A375 (cell line): ENCODE data around the gene ANKAR. TPM values are rescaled to one million over a fixed set of nuclear protein-coding genes. Genes with fewer than 3 reads are reported as not detected.

Source experiments
- total RNA-seq: library from RNA; depleted of rRNA; stranded (reverse); fragments of >200 nt; shearing (Covaris generic); gene quantifications from 2 replicates; pipeline ENCODE4 v1.2.3, GENCODE V29; 2014; rRNA removed

ANKAR gene, protein sequence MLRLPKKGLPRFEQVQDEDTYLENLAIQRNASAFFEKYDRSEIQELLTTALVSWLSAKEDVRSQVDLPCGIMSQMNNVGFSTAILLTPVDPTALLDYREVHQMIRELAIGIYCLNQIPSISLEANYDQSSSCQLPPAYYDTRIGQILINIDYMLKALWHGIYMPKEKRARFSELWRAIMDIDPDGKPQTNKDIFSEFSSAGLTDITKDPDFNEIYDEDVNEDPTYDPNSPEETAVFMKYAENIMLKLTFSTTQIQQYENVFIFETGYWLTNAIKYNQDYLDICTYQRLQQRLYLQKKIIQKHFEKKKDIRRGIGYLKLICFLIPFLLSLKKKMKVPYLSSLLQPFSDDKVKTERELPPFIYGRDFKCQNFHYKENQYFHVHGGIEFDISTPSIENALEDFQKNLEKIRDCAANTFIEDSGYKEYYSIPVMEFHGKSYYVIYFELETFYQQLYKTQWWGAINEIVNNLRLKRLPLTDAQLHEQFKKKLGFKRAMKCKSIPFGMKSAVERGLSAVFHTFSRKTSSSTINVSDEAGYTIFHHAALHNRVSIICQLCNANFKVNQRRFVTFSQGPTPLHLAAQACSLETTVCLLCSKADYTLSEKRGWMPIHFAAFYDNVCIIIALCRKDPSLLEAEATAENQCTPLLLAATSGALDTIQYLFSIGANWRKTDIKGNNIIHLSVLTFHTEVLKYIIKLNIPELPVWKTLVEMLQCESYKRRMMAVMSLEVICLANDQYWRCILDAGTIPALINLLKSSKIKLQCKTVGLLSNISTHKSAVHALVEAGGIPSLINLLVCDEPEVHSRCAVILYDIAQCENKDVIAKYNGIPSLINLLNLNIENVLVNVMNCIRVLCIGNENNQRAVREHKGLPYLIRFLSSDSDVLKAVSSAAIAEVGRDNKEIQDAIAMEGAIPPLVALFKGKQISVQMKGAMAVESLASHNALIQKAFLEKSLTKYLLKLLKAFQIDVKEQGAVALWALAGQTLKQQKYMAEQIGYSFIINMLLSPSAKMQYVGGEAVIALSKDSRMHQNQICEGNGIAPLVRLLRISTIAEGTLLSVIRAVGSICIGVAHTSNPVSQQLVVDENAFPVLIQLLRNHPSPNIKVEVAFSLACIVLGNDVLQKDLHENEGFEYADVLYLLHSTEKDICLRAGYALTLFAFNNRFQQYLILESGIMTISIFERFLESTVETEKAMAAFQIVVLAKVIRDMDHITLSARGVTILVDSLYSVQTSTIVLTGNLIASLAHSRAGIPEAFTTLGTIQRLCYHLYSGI (N-terminal part only)
- total RNA-seq: 1.1 and 3.6 TPM in 2 replicates

DNA sequence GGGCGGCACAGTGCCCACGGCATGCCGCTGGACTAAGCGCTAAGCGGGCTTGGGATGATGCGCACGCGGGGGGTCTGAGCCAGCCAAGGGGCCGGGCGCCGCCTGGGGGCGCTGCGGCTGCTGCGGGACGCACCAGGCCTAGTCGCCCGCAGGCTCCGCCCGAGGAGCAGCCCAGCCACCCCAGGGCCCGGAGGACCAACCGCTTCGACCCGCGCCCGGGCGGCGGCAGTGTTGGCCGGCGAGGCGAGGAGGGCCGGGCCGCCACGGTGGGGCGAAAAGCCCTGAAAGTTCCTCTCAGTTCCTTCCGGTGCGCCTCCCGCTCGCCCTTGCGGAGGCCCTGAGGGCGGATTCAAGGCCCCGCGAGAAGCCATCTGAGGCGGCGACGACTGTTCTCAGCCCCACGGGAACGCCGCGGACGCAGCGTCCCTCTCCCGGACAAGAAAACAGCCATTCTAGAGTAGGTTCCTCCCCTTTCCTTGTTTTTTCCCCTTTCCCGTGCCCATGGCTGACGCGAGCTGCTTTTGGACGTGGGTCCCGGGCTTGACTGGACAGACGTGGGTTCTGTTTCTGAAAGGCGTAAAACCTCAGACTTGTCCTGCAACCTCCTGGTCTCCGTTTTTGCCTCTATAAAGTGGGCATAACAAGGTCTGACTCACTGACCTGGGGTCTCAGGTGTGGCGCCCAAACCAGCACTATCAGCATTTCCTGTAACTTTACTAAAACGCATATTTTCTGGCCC is at the start of gene ANKAR:
TSS of gene ANKAR (plus strand) at position 297 of the 739 bp plus-strand sequence. CDS start 1,821 bp downstream, outside the sequence.

DNA sequence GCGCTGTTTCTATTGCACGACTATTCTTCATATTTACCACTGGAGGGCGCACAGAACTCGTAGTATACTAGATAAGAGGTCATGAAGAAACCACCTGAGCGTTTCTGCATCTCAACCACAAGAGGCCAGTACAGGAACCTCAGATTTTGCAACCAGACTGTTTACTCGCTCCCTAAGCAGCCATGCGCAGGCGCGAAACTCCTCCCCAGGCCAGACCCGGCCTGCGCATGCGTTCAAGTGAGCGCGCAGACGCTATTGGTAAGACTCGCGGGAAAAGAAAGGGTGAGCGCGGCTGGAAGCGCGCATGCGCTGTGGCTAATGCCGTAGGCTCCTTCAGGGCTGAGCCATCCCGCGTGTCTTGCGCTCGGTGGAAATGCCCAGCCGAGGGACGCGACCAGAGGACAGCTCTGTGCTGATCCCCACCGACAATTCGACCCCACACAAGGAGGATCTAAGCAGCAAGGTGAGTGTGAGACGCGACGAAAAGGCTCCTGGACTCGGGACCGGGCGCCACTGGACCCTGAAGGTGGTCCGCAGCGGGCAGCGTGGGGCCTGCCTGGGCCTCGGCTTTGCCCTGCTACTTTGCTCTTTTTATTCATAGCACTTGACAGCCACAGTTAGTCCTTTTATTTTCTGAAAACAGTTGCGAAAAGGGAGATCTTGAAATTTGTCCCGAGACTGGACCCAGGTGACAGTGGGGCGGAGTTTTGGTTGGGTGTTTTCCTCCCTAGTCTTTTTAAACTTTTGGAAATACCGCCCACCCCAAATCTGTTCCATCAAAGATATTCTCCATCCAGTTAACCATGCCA is 13.1 kb upstream of the ANKAR start, which contains the start of gene ASNSD1:
TSS of gene ASNSD1 (plus strand) at position 312 of the 809 bp plus-strand sequence. CDS start 4,674 bp downstream, outside the sequence.

Other genes with a start within 250 kb of the ANKAR start
- gene WDR75, start 233.2 kb upstream of the ANKAR start, total RNA-seq: 43.7 and 60.4 TPM in 2 replicates
- gene SLC40A1, start 93.9 kb upstream of the ANKAR start, total RNA-seq: 0.42 TPM in 1 of 2 replicates, not detected in the other
- 34.4 and 37.7 TPM in 2 replicates for gene ASNSD1, start 13.2 kb upstream of the ANKAR start, total RNA-seq
- 9.1 and 11.1 TPM in 2 replicates for gene OSGEPL1, start 88.1 kb downstream of the ANKAR start, total RNA-seq
- 35.8 and 36.4 TPM in 2 replicates for gene ORMDL1, start 109.7 kb downstream of the ANKAR start, total RNA-seq
- 9.5 and 15.5 TPM in 2 replicates for gene PMS1, start 109.8 kb downstream of the ANKAR start, total RNA-seq